ENCODE data around the gene CHIT1. TPM values are rescaled to one million over a fixed set of nuclear protein-coding genes. Genes with fewer than 3 reads are reported as not detected.
"Not testable (repeated sequence)": the region's sequence is repeated elsewhere in the genome, so short reads cannot be mapped to it uniquely, and the experiment has no call there.

CHIT1 gene
- total and polyA plus RNA-seq, 9 of the 15 experiments (the other 6 are each of a cell fraction or from before 2014, with no cell fraction given): not detected

DNA sequence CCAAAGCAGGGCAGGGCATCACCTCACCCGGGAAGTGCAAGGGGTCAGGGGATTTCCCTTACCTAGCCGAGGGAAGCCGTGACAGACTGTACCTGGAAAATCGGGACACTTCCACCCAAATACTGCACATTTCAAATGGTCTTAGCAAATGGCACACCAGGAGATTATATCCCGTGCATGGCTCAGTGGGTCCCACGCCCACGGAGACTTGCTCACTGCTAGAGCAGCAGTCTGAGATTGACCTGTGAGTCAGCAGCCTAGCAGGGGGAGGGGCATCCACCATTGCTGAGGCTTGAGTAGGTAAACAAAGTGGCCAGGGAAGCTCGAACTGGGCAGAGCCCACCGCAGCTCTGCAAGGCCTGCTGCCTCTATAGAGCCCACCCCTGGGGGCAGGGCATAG is 27.2 kb upstream of the CHIT1 start:
- TF ChIP-seq NFE2 (IDR thresholded peaks at IDR 0.05; ENCODE audit: low read depth) (0 out of 2 replicates have a peak, but pooled peaks have one; percentile 44), CBX5 (IDR thresholded peaks at IDR 0.05; ENCODE audit: borderline replicate concordance, low read depth) (peak; percentile 65; the same call in 1 of the 2 replicates), EGR1 (conservative IDR thresholded peaks at IDR 0.05) (peak; percentile 68)
- 0% methylated on average over 9 of the region's 9 CpGs for WGBS (ENCODE audit: insufficient coverage, low coverage, missing lambda C conversion rate)
- POLR2A ChIA-PET; H3K4me1 ChIP-seq (replicated peaks in 1 of 2; ENCODE audit: control insufficient read depth in 2 of 2, insufficient read depth in 2 of 2, low read length in 2 of 2); ATAC-seq; BruUV-seq (replicated peaks); H3K9me1 ChIP-seq (ENCODE audit: control insufficient read depth, insufficient read depth, low read length); FAIRE-seq; CTCF ChIA-PET (ENCODE audit: low intra/inter-chr PET ratio); H4K20me1 ChIP-seq (replicated peaks; ENCODE audit: control insufficient read depth, insufficient read depth, low read length); H3K27ac ChIP-seq (ENCODE audit: extremely low read depth, low read depth, low read length); H3K27me3 ChIP-seq (ENCODE audit: control insufficient read depth in 2 of 2, insufficient read depth in 2 of 2, low read length in 2 of 2); H3K9me3 ChIP-seq (replicated peaks; ENCODE audit: control insufficient read depth, insufficient read depth, low read depth, low read length); H3K36me3 ChIP-seq (ENCODE audit: control insufficient read depth, insufficient read depth, low read length); H3K79me2 ChIP-seq (ENCODE audit: control insufficient read depth, insufficient read depth, low read length); H3K4me3 ChIP-seq; in situ Hi-C loops (cut with MboI); DNase-seq (ENCODE audit: extremely low read depth in 1 of 4, low spot score in 3 of 4); H3K9ac ChIP-seq (ENCODE audit: insufficient read depth in 1 of 2, low read depth in 2 of 2, low read length in 2 of 2); intact Hi-C loops (cut with micrococcal nuclease); H3K4me2 ChIP-seq (ENCODE audit: insufficient read depth, low read length); H2AFZ ChIP-seq (ENCODE audit: low read depth, low read length): not testable (repeated sequence)

DNA sequence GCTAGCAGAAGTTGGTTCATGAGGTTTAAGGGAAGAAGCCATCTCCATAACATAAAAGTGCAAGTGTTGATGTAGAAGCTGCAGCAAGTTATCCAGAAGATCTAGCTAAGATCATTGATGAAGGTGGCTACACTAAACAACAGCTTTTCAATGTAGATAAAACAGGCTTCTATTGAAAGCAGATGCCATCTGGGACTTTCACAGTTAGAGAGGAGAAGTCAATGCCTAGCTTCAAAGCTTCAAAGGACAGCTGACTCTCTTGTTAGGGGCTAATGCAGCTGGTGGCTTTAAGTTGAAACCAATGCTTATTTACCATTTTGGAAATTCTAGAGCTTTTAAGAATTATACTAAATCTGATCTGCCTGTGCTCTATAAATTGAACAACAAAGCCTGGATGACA is 25.3 kb upstream of the CHIT1 start:
- H3K9me1 ChIP-seq (ENCODE audit: control insufficient read depth, insufficient read depth, low read length); H4K20me1 ChIP-seq (replicated peaks; ENCODE audit: control insufficient read depth, insufficient read depth, low read length); FAIRE-seq; in situ Hi-C loops (cut with MboI); H3K4me3 ChIP-seq; CTCF ChIA-PET (ENCODE audit: low intra/inter-chr PET ratio); ATAC-seq; DNase-seq (ENCODE audit: extremely low read depth in 1 of 4, low spot score in 3 of 4); H2AFZ ChIP-seq (ENCODE audit: low read depth, low read length); H3K27me3 ChIP-seq (ENCODE audit: control insufficient read depth in 2 of 2, insufficient read depth in 2 of 2, low read length in 2 of 2); H3K4me2 ChIP-seq (ENCODE audit: insufficient read depth, low read length); H3K4me1 ChIP-seq (replicated peaks in 1 of 2; ENCODE audit: control insufficient read depth in 2 of 2, insufficient read depth in 2 of 2, low read length in 2 of 2); H3K79me2 ChIP-seq (ENCODE audit: control insufficient read depth, insufficient read depth, low read length); H3K27ac ChIP-seq (ENCODE audit: extremely low read depth, low read depth, low read length); intact Hi-C loops (cut with micrococcal nuclease); H3K9me3 ChIP-seq (replicated peaks; ENCODE audit: control insufficient read depth, insufficient read depth, low read depth, low read length); H3K36me3 ChIP-seq (ENCODE audit: control insufficient read depth, insufficient read depth, low read length); H3K9ac ChIP-seq (ENCODE audit: insufficient read depth in 1 of 2, low read depth in 2 of 2, low read length in 2 of 2); BruUV-seq (replicated peaks): not testable (repeated sequence)
- POLR2A ChIA-PET: interaction anchor here (1.0 kb wide), 1 partner anchor 9 kb away, joined by 3 read pairs; no protein-coding TSS in a partner anchor
